ENCODE data around the gene MKNK2. TPM values are rescaled to one million over a fixed set of nuclear protein-coding genes. Genes with fewer than 3 reads are reported as not detected.

The MKNK2 gene
- total and polyA plus RNA-seq, 2 of the 13 experiments (the other 11 are each of a cell fraction or from before 2014, with no cell fraction given), result 44.9 to 112 TPM

GRCh38 chr19:2049741-2050348, 1.2 kb downstream of the MKNK2 start (continued):
- TF ChIP-seq ZNF251 (CRISPR knock-in tag; IDR thresholded peaks at IDR 0.05) (no peak), MYPOP (CRISPR knock-in tag; IDR thresholded peaks at IDR 0.05) (peak; percentile 69), ZMAT3 (CRISPR knock-in tag; conservative IDR thresholded peaks at IDR 0.05) (0 out of 2 replicates have a peak, but pooled peaks have one; percentile 37), ZNF451 (CRISPR knock-in tag; IDR thresholded peaks at IDR 0.05) (0 out of 2 replicates have a peak, but pooled peaks have one; percentile 48), FOXK2 (IDR thresholded peaks at IDR 0.05) (no peak), SYNCRIP (IDR thresholded peaks at IDR 0.05; ENCODE audit: insufficient read depth, low read depth, low read length) (no peak), ZFP82 (CRISPR knock-in tag; IDR thresholded peaks at IDR 0.05; ENCODE audit: borderline replicate concordance) (no peak), FOXA1 (IDR thresholded peaks at IDR 0.05) (no peak), FOXA1 (CRISPR knock-in tag; IDR thresholded peaks at IDR 0.05) (peak; percentile 61), ZMYM3 (CRISPR knock-in tag; IDR thresholded peaks at IDR 0.05) (no peak), CREB3 (CRISPR knock-in tag; IDR thresholded peaks at IDR 0.05) (no peak), ZNF773 (CRISPR knock-in tag; IDR thresholded peaks at IDR 0.05; ENCODE audit: borderline replicate concordance) (no peak), POLR2AphosphoS2 (IDR thresholded peaks at IDR 0.05; ENCODE audit: low read depth, low read length) (no peak), THAP11 (CRISPR knock-in tag; IDR thresholded peaks at IDR 0.05) (peak; percentile 40; the same call in 1 of the 2 replicates), DMTF1 (CRISPR knock-in tag; IDR thresholded peaks at IDR 0.05) (no peak), YEATS4 (CRISPR knock-in tag; IDR thresholded peaks at IDR 0.05; ENCODE audit: borderline replicate concordance) (no peak), SAP130 (CRISPR knock-in tag; IDR thresholded peaks at IDR 0.05; ENCODE audit: low read depth) (peak; percentile 85), ZSCAN5A (CRISPR knock-in tag; IDR thresholded peaks at IDR 0.05; ENCODE audit: borderline replicate concordance) (no peak), SMARCE1 (IDR thresholded peaks at IDR 0.05; ENCODE audit: borderline replicate concordance) (no peak), ZNF75D (CRISPR knock-in tag; IDR thresholded peaks at IDR 0.05; ENCODE audit: borderline replicate concordance) (no peak), ELF3 (CRISPR knock-in tag; IDR thresholded peaks at IDR 0.05) (0 out of 2 replicates have a peak, but pooled peaks have one; percentile 34), ZNF414 (CRISPR knock-in tag; IDR thresholded peaks at IDR 0.05) (peak; percentile 88), ZNF367 (CRISPR knock-in tag; IDR thresholded peaks at IDR 0.05; ENCODE audit: borderline replicate concordance) (no peak), ZNF274 (CRISPR knock-in tag; IDR thresholded peaks at IDR 0.05) (0 out of 2 replicates have a peak, but pooled peaks have one; percentile 27)

All from HepG2 (cell line).